Parathyroid adenoma (tissue), 2 donors: ENCODE data around the gene NBAS.

Source experiments
- H2AFZ ChIP-seq: fragments of 300-600 bp; sonication (generic); one replicate; pipeline ENCODE4 v1.7.0; 2017; ENCODE audit warnings: antibody characterized with exemption, mild to moderate bottlenecking
- H3K27ac ChIP-seq: fragments of 300-600 bp; sonication (generic); one replicate; pipeline ENCODE4 v1.7.0; 2017
- H3K27me3 ChIP-seq: fragments of 300-600 bp; sonication (generic); one replicate; pipeline ENCODE4 v1.7.0; 2017; ENCODE audit warnings: low read length; ENCODE audit not compliant: control insufficient read depth, insufficient read depth
- H3K36me3 ChIP-seq: fragments of 300-600 bp; sonication (generic); one replicate; pipeline ENCODE4 v1.7.0; 2017; ENCODE audit warnings: low read length; ENCODE audit not compliant: control insufficient read depth, insufficient read depth
- H3K4me1 ChIP-seq: fragments of 300-600 bp; sonication (generic); one replicate; pipeline ENCODE4 v1.7.0; 2017; ENCODE audit warnings: control low read depth
- H3K4me2 ChIP-seq: fragments of 300-600 bp; sonication (generic); one replicate; pipeline ENCODE4 v1.7.0; 2017; ENCODE audit warnings: low read length
- H3K4me3 ChIP-seq: fragments of 300-600 bp; sonication (generic); one replicate; pipeline ENCODE4 v1.7.0; 2017; ENCODE audit warnings: low read depth, low read length
- H3K79me2 ChIP-seq: fragments of 300-600 bp; sonication (generic); one replicate; pipeline ENCODE4 v1.7.0; 2017; ENCODE audit warnings: control low read depth
- H3K9ac ChIP-seq: fragments of 300-600 bp; sonication (generic); one replicate; pipeline ENCODE4 v1.7.0; 2017; ENCODE audit warnings: mild to moderate bottlenecking
- H3K9me3 ChIP-seq: fragments of 300-600 bp; sonication (generic); one replicate; pipeline ENCODE4 v1.7.0; 2017; ENCODE audit warnings: low read length; ENCODE audit not compliant: control insufficient read depth
- CTCF ChIP-seq: fragments of 300-600 bp; sonication (generic); IDR thresholded peaks from one replicate; pipeline ENCODE4 v1.7.0; 2017; ENCODE audit warnings: antibody characterized with exemption, mild to moderate bottlenecking
- donor health status: primary hyperparathyroidism.

Gene NBAS

DNA sequence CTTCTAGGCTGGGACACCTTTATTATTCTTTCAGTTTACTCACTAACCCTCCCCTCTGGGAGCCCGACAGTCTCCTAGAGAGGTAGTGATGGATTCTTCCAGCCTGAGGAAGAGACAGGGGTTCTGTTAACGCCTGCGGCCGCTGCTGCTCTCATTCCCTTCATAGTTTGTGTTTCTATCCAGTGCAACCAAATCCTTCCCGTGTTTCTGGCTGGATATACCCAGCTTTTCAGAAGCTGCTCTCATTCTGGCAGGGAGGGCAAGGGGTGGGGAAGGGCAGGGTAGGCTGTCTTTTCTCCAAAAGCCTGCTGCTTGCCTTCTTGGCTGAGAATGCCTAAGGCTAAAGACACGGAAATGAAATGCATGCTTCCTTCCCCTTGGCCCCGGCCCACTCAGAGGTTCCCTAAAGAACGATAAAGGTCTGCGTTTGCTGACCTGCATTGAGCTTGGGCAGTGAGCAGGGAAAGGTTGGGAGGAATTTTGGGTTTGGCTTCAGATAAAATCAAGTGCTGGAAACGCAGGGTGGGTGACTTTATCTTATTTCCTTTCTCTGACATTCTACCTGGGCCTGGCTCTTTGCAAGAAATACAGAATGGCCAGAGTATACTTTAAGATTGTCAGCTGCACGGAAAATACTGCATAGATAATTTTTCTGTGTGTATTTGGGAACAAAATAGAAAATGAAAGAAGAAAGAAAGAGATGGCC lies 390.9 kb downstream of the NBAS start:
- Histone ChIP-seq H3K9ac (no peak overlapping the region), H3K36me3 (no peaks in the 10 kb centered on the region), H3K27ac (no peak overlapping the region), H3K79me2 (no peaks in the 10 kb centered on the region), H3K27me3 (no peaks in the 10 kb centered on the region), H3K4me1 (peaks cover 5% of the 10 kb centered on the region), H3K4me3 (no peak overlapping the region), H2AFZ (no peak overlapping the region), H3K4me2 (no peak overlapping the region), H3K9me3 (no peaks in the 10 kb centered on the region)
- no peak for TF ChIP-seq CTCF

GRCh38 chr2:15169326-15170069 lies 391.6 kb downstream of the NBAS start:
- Histone ChIP-seq H3K36me3 (no peaks in the 10 kb centered on the region), H3K27ac (no peak overlapping the region), H3K9ac (no peak overlapping the region), H3K4me3 (no peak overlapping the region), H3K79me2 (no peaks in the 10 kb centered on the region), H3K27me3 (no peaks in the 10 kb centered on the region), H3K9me3 (no peaks in the 10 kb centered on the region), H3K4me1 (peaks cover 5% of the 10 kb centered on the region), H3K4me2 (no peak overlapping the region), H2AFZ (no peak overlapping the region)
- no peak for TF ChIP-seq CTCF

- Histone ChIP-seq H2AFZ (no peak overlapping the region), H3K79me2 (no peaks in the 10 kb centered on the region), H3K4me1 (peaks cover 5% of the 10 kb centered on the region), H3K9ac (no peak overlapping the region), H3K4me2 (no peak overlapping the region), H3K9me3 (no peaks in the 10 kb centered on the region), H3K4me3 (no peak overlapping the region), H3K27me3 (no peaks in the 10 kb centered on the region), H3K36me3 (no peaks in the 10 kb centered on the region), H3K27ac (no peak overlapping the region)
- TF ChIP-seq CTCF: no peak
Measured at GRCh38 chr2:15168116-15168515, 393.0 kb downstream of the NBAS start.

GRCh38 chr2:15166878-15167277 lies 394.3 kb downstream of the NBAS start:
- peaks cover 5% of the 10 kb centered on the region for H3K4me1 ChIP-seq
- no peak for TF ChIP-seq CTCF
- H3K27ac ChIP-seq: no peak overlapping the region
- no peak overlapping the region for H3K4me3 ChIP-seq
- no peaks in the 10 kb centered on the region for H3K79me2 ChIP-seq
- H3K9me3 ChIP-seq: no peaks in the 10 kb centered on the region
- H3K9ac ChIP-seq: no peak overlapping the region
- H3K36me3 ChIP-seq: no peaks in the 10 kb centered on the region
- H2AFZ ChIP-seq: no peak overlapping the region
- H3K4me2 ChIP-seq: no peak overlapping the region
- H3K27me3 ChIP-seq: no peaks in the 10 kb centered on the region
